Midbrain (tissue), 1 donor: ENCODE data around the gene TMEM144.

ENCODE experiments used
- DNase-seq: peaks from one replicate; lab custom pipeline; 2025; lab: John Stamatoyannopoulos, UW

TMEM144 gene

DNA sequence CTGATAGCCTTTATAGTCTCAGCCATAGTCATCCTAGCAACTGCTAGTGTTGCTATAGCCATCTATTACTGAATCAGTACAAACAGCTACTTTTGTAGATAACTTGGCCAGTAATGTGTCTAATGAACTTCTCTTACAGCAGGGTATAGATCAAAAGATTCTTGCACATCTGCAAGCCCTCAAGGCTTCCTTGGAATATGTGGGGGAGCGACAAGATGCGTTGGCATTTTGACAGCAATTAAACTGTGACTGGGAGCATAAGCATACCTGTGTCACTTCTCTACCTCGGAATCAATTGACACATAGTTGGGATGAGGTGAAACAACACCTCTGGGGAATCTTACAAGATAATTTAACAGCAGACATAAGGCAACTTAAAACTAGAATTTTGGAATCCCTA is 87.6 kb downstream of the TMEM144 start:
- no peak for DNase-seq

DNA sequence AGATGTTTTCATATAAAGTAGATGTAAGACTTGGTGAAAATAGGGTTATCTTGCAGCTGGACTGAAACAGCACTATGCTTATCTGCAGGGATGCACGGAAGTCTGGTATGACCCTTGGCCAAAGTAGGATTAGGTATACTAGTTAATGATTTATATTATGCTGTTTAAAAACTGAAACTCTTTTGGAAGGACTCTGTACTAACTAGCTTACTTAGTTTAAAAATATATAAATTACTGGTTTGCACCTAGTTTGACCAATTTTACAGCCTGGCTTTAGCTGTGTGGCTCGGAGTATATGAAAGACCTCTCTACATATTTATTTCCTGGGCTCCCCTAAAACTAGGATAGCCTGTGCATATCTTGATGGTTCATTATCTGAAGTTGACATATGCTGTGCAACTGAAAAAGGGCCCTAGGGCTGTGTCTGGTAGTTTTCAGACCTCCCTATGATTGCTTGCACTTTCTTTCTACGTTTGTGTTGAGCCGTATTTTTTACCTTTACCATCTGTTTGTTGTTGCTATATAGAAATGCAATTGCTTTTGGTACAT is 89.2 kb downstream of the TMEM144 start:
- DNase-seq, result no peak

DNA sequence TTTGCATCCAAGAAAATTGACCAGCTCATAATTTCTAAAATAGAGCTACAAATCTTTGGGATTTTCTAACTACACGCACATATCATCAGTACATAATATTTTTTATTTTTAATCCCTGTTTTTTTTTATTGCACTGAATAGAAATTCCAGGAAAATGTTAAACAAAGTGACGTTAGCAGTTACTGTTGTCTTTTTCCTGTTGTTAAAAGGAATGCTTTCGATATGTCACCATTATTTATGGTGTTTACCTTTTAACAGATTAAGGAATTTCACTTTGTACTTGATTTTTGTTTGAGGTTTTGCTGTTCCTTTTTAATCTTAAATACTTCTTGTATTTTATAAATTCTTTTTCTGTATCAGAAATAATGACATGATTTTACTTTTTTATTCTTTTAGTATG is 89.7 kb downstream of the TMEM144 start:
- DNase-seq, result no peak

DNA sequence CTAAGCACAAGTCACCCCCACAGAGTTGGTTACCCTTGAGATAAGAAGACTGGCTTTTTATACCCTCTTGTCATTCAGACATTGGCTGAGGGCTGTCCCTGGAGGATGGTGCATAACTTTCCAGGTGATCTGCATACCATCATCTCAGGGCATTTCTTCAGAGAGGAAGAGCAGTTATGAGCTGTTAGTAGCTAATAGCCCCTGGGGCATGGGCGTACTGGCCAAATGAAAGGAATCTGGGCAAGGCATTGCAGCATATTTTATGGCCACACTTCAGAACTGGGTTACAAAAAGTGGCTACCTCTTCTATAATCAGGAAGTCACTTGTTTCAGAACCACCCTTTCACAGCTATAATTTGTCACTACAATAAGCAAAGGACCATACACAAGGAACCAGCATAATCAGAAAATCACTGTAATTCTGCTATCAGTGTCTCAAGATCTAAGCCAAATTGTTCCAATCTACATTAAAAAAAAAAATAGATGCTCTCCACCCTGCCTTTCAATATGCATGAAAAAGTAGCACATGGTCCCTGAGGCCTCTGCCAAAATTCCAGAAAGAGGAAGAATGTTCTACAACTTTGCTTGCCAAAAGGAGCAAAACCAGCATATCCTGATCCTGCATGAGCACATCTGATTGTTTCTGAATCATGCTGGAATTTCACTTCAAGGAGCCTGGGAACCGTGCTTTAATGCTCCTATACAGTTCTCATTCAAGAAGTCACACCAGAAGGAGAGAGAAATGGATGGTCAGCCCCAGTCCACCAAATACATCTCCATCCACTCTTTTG is 92.0 kb downstream of the TMEM144 start:
- no peak for DNase-seq

DNA sequence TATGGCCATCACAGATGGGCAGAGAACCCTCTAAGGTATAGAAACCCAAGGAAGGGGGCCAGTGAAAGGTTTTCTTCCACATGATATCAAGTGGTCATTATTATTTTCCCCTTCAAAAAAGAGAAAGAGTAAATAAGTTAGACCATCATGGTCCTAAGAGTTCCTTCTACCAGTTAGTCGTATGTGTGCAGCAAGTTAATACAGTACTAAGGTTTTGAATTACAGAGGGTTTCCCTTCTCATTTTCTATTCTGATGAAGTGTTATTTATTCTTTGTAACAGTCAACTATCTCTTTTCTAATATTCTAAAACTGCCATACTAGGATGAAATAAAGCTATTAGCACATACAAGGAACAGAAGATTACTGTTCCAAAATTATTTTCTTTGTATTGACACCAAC is 94.4 kb downstream of the TMEM144 start:
- no peak for DNase-seq
